IPS-20b (cell line): ENCODE measurements around the gene FHIP2A.

Experiments
- H3K27ac ChIP-seq: one replicate; pipeline ENCODE4 v1.5.1; 2013; ENCODE audit warnings: low read length
- H3K27me3 ChIP-seq: 2 replicates; pipeline ENCODE4 v1.6.1; 2013; ENCODE audit warnings: mild to moderate bottlenecking, low read length, inconsistent platforms; ENCODE audit not compliant: insufficient read depth
- H3K36me3 ChIP-seq: 2 replicates; pipeline ENCODE4 v1.6.1; 2013; ENCODE audit warnings: low read depth, mild to moderate bottlenecking, inconsistent platforms, low read length, moderate library complexity; ENCODE audit not compliant: insufficient read depth
- H3K4me1 ChIP-seq: 2 replicates; pipeline ENCODE4 v1.6.1; 2013; ENCODE audit warnings: mild to moderate bottlenecking, control low read depth, inconsistent platforms, low read length, moderate library complexity; ENCODE audit not compliant: insufficient read depth
- H3K4me3 ChIP-seq: 2 replicates; pipeline ENCODE4 v1.5.1; 2013; ENCODE audit warnings: mild to moderate bottlenecking, low read length, inconsistent platforms
- H3K9ac ChIP-seq: 2 replicates; pipeline ENCODE4 v1.6.1; 2013; ENCODE audit warnings: low read depth, mild to moderate bottlenecking, inconsistent platforms, low read length, moderate library complexity
- H3K9me3 ChIP-seq: 2 replicates; pipeline ENCODE4 v1.6.1; 2013; ENCODE audit warnings: mild to moderate bottlenecking, low read depth, low read length, inconsistent platforms; ENCODE audit not compliant: insufficient read depth

Gene FHIP2A

DNA sequence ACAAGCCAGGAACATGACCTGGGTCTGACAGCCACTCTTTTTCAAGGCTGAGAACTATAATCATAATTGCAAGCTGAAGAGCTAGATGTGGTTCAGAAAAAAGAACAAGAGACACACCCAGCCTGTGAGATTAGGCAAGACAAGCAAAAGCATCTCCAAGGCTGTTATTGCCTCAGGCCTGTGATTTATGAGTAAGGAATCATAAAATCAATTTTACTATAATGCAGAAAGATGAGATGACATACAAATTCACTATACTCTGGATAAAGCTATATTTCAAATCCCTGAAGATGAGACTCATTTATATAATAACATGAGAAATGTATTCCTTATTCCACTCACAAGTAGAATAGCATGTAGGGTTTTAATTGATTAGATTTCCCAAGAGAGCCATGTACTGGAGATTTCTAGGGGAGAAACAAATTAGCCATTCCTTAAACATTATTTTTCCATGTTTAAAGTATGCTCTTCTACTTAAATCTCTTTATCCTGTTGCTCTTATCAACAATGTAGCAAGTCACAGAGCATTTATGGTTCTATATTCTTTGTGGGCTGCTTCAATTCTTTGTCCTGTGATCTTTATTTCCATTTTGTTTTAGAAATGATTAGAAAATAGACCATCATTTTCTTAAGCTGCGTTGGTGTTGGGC lies 47.4 kb downstream of the FHIP2A start:
- Histone ChIP-seq H3K4me1 (no peaks in the 10 kb centered on the region), H3K36me3 (0 out of 2 replicates have a peak, but pooled peaks cover 8% of the 10 kb centered on the region), H3K27ac (no peak overlapping the region), H3K9ac (no peak overlapping the region), H3K4me3 (no peak overlapping the region), H3K9me3 (no peaks in the 10 kb centered on the region), H3K27me3 (no peaks in the 10 kb centered on the region)

- H3K4me1 ChIP-seq = no peaks in the 10 kb centered on the region
- no peaks in the 10 kb centered on the region for H3K27me3 ChIP-seq
- no peak overlapping the region for H3K27ac ChIP-seq
- 0 out of 2 replicates have a peak, but pooled peaks cover 3% of the 10 kb centered on the region for H3K36me3 ChIP-seq
- no peak overlapping the region for H3K4me3 ChIP-seq
- no peaks in the 10 kb centered on the region for H3K9me3 ChIP-seq
- H3K9ac ChIP-seq = no peak overlapping the region
Measured at GRCh38 chr10:114869520-114869892, 47.9 kb downstream of the FHIP2A start.

GRCh38 chr10:114870486-114870885 lies 48.9 kb downstream of the FHIP2A start:
- no peak overlapping the region for H3K4me3 ChIP-seq
- H3K27me3 ChIP-seq = no peaks in the 10 kb centered on the region
- H3K36me3 ChIP-seq = no peaks in the 10 kb centered on the region
- no peak overlapping the region for H3K9ac ChIP-seq
- no peak overlapping the region for H3K27ac ChIP-seq
- H3K4me1 ChIP-seq = no peaks in the 10 kb centered on the region
- H3K9me3 ChIP-seq = no peaks in the 10 kb centered on the region

- Histone ChIP-seq H3K27ac (no peak overlapping the region), H3K36me3 (no peaks in the 10 kb centered on the region), H3K27me3 (no peaks in the 10 kb centered on the region), H3K4me1 (no peaks in the 10 kb centered on the region), H3K4me3 (no peak overlapping the region), H3K9ac (no peak overlapping the region), H3K9me3 (no peaks in the 10 kb centered on the region)
Measured at GRCh38 chr10:114871379-114871778, 49.8 kb downstream of the FHIP2A start.
